ENCODE results near the gene DAPK1.

The DAPK1 gene

DNA sequence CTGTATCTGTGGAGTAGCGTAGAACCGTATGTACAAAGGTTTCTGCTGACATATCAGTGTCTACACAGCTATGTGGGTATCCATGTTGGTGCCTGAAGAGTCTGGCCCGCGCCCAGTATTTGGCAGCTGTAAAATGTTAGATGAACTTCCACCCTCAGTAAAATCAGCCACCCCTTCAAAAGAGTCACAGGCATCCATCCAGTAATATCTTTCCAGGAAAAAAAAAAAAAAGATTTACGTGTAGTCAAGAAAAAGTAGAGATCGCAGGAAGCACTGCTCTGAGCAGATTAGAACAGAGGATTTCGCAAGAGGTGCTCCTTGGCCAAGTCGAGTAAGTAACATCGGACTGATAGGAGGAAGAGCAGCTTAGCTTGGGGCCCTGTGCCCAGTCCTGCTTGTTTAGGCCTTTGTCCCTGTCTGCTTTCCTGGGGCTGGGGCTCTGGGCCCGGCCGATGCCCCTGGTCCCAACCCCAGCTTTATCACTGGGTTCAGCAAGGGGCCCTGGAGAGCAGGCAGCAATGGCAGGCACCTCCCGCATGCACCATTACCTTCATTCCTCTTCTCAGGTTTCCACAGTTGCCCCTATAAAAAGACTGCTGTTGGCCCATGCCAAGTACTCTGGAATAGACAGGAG lies 21.2 kb downstream of the DAPK1 start:
- FAIRE-seq = no peak

DNA sequence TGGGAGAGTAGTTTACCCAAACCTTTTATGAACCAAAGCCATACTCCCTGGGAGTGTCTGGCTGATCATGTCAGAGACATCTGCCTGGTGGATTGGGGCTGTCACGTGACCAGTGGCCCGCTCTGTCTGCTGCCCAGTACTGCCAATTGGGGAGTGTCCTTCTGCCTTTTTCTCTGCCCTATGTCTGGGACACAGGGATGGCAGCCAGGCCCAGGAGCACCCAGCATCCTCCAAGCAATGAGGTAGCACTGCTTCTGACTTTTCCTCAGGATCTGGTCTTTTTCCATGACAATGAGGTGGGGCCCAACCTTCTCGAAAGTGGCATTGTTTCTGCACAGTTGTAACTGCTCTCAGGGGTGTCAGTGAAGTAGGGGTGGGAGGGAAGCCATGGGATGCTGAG lies 21.8 kb downstream of the DAPK1 start:
- FAIRE-seq = no peak

DNA sequence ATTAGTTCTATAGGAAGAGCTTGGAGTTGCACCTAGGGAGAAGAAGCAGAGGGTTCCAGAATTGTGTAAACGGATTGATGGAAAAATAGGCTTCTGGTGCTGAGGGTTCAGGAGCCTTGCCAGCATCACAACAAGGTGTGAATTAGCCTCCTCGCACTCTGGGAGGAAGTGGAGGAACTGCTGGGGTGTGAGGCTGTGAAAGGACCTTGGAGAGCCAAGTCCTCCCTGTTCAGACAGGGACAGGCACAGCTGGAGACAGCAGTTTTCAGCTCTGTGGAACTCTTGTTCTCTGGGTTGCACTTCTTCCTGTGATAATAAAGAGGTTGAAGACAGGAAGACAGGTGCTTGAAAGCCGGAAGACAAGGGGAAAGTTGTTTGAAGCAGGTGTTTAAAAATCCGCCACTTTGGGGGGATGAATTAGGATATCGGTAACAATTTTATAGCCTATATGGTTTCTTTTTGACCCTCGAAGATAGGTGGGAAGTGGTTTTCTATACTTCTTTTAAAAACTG lies 22.6 kb downstream of the DAPK1 start:
- FAIRE-seq = no peak

DNA sequence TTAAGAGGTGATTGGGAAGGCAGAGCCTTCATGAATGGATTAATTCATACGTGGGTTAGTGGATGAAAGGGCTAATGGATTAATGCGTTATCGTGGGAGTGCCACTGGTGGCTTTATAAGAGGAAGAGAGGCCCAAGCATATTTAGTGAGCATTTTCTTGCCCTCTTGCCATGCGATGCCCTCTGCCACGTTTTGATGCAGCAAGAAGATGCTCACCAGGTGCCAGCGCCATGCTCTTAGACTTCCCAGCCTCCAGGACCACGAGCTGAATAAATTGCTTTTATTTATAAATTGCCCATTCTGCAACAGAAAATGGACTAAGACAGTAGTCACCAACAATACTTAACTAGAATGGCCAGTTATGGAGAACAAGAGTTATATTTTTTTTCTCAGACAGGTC lies 24.2 kb downstream of the DAPK1 start:
- FAIRE-seq = no peak

DNA sequence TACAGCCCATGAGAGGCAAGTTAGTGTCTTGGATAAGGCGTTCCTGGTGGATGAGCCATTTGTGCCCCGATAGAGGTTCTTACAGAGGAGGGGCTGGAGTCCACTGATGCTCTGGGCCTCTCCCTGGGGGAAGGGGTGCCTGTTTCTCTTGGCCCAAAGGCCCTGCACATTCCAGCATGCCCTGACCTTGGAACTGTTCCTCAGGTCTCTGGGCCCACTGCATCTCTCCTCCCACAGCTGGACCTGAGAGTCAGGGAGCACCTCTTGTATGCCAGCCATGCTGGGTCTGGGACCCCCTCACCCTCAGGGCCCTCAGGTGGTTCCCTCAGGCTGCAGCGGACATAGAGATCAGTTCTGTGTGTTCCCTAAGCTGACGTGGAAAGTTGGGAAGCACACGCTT lies 26.4 kb downstream of the DAPK1 start:
- FAIRE-seq = no peak

DNA sequence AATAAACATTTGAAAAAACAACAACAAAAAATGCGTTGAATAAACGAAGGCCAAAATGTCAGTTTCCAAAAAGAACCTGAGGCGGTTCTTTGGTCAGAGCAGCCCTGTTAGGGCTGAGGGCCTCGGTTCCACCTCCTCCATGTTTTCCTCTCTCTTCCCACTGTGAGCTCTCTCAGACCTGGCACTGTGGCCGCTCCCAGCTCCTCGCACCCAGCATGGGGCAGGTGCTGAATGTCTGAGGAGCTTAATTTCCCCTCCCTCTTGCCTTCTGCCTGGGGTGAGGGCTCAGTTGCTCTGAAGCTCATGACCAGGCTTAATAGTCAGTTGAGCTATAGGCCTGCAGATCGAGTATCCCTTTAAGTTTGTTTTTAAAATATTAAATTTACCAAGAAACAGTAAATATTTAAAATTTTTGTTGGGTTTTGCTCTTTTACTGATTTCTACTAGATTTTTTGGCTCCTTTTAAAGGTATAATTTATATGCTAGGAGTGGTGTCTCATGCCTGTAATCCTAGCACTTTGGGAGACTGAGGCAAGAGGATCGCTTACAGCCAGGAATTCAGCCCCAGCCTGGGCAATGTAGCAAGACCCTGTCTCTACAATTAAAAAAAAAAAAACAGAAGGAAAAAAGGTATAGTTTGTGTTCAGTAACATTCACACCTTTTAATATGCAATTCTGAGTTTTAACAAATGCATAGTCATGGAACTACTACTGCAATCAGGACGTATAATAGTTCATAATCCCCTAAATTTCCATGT lies 28.1 kb downstream of the DAPK1 start:
- no peak for FAIRE-seq

DNA sequence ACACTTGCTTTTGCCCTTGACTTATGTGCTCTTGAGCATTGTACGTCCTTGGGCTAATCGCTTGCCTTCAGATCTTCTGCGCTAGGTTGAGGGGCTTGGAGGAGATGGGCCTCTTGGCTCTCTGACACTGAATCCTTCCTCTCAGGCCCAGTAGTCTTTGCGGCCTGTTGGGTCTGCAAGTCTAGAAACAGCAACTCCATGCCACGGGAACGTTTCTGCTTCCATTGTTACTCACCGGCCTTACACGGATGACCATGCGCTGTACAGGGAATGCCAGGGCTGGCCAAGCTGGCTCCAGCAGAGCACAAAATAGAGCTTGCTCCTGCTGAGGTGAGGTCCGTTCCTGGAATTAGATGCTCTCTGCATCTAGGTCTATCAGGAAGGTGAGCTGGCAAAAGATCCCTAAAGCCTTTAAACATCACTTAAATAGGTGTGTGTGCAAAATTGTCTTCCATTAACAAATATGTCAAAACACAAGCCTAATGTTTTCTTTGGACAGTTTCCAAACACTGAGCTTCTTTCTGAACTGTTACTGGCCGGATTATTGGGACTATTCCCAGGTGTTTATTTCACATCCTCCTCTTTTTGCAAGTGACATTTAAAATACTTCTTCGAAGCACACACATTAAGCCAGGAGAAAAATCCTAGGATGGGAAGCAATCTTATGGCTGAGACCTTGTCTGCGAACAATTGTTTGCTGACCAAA lies 29.7 kb downstream of the DAPK1 start:
- no peak for FAIRE-seq

DNA sequence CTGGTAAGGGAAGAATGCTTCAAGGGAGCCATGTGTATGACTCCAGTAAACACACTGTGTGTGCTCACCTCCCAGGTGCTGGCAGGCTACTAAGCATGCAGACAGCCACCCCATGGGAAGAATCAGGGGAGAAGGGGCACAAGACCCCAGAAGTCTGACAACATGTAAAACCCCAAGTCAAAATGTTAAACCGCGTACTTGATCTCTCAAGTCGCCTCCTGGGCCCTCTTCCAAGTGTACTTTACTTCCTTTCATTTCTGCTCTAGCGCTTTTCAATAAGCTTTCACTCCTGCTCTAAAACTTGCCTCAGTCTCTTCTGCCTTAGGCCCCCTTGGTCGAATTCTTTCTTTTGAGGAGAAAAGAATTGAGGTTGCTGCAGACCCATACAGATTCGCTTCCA lies 31.3 kb downstream of the DAPK1 start:
- no peak for FAIRE-seq

DNA sequence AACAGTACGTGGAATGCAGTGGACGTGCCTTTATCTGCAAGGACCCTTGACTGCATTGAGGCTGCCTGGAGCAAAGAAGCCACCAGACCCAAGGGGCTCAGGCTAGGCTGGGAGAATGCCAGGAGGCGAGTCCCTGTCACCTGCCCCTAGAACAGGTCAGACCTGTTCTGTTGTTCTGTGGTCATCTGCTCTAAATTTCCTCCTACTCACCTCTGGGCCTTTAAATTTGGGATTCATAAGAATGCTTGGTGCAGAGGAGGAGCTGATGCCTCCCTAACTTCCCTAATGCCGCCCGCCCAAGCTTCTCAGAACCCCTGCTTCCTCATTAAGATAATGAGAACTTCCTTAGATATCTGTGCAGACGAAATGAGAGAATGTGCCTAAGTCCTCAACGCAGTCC lies 32.0 kb downstream of the DAPK1 start:
- no peak for FAIRE-seq

DNA sequence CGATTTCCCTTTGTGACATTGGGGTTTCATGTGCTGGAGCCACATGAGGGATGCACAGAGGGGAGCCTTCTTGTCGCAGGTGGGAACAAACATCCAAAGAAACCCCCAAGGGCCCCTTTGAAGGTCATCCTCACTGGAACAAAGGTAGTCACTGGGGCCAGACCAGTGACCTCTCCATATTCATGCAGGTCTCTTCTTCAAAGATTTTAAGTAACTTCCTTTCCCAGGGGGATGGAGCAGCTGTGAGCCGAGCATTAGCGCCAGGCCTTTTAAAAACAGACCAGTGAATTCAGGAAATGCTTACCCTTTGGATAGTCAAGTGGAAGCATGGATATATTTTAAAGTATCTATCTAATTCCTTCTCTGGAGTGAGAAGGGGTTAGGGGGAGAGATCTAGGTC lies 33.0 kb downstream of the DAPK1 start:
- FAIRE-seq = no peak

DNA sequence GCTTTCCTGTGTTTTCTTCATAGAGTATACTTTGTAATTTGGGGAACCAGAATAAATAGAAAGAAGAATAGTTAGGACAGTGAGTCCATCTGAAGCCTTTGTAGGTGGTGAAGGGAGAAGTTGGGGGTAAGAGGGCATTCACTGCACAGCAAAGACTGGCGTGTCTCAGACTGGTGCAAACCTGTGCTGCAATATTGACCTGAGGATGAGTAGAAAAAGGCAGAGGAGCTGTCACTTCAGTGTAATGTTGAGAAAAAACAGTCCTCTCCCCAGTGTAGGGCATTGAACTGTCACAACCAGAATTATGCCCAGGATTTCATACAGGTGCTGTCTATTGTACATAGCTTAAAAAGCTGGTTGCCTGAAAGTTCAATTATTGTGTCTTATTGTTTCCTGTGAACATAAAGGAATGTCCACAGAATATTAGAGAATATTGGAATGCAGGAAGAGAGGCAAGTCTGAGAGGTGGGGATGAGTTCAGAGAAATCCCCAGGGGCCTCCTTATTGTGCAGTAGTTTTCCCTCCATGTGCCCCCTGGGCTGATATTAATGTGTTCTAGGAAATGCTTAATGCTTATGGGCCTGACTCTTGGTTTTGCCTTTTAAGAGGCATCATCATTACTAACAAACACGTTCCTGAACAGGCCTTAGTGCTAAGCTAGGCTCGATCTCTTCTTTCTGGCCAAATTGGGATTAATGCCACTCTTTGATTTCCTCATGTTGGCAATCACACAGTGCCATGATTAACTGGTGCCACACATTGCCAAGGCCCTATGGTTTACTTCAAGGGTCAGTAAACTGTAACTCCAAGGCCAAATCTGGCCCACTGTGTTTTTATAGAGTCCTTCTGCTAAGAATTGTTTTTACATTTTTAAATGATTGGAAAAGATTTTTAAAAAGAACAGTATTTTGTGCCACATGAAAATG lies 34.0 kb downstream of the DAPK1 start:
- no peak for FAIRE-seq

DNA sequence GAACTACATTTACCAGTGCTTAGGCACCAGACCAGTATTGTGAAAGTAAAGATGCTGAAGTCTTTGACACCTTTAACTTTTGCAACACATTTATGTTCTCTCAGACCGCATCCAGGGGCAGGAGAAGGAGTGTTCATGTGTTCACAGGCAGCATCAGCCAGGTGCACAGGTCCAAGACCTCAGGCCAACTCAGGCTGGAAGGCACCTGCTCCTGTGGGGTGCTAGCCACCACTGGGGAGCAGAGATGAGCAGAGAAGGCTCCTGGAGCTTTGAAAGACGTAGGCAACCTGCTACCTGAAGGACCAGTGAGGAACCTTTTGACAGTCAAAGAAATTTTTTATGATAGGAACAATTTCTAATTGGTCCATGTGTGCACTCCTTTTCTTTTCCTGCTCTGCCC lies 35.6 kb downstream of the DAPK1 start:
- FAIRE-seq = no peak

DNA sequence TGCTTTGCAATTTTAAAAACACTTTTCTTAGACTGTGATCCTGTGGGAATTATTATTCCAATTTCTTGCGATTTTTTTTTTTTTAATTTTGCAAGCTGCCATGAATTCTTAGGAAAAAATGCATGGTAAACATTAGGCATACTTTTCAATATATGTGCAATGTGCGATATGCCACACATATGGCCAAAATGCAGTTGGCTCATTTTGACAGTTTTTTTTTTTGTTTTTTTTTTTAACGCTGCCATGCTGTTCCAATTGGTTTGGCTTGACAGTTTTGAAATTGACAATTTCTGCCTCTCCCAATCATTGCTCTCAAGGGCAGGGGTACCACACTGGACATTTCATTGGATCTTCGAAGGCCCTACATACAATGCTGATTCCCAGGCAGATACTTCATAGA lies 36.4 kb downstream of the DAPK1 start:
- no peak for FAIRE-seq

DNA sequence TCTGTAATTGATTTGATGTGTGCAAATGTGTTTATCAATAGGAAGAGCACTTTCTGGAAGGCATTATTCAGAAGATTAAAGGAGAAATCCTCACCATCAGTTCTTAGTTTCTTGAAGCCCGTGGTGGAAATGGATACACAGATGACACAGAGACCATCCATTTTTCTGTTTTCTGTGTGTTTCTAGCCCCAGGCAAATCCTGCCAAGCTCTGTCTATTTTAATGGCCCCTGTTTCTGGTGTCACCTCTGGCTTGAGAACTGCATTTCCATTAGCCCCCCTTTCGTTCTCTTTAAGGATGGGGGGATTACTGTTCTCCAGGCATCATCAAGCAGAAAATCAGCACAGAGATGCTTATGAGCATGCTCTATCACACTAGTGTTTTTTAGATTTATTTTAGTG lies 37.3 kb downstream of the DAPK1 start:
- FAIRE-seq = no peak

DNA sequence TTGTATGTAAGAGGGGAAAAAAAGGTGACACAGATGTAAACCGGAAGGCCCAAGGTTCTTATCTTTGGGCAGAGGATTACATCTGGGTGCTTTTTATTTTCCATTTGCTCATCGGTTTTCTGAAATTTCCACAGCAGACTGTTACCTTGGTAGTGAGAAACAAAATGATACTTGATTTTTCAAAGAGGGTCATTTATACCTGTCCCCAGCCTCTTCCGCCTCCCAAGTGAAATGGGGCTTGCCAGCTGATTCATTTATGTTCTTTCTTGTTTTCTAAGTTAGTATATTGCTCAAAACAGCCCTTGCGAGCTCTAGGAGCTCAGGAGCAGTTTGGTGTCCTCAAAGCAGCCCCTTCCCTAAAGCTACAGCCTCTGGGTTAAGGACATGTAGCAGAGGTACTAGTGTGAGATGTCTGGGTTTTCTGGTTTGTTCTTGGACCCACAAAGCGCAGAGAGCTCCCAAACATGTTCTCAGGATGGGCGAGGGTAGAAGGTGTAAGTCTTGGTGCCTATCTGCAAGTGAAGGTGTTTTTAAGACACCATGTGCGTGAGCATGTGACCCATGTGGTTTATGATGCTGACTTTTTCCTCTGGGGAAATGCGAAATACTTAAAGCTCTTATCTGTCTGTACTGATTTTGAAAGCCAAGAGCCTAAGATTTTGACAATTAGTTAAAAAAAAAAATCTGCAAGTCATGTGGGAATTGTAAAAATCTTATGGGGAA lies 38.3 kb downstream of the DAPK1 start:
- FAIRE-seq = no peak

DNA sequence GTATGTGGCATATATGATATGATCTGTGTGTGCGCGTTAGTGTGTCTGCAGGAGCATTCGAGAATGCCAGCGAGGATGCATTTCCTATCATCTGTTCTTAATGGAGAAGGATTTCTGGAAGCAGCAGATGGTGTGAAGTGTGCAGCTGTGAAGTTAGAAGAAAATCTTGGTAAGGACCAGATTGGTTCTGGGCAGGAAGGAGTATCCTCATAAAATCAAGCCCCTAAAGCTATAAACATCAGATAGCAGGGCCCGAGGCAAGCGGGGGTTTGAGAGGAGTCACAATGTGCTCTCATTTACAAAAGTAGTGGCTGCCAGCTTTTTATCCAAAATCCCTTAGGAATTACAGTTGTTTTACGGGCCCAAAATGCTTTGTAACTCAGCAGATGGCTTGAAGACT lies 40.0 kb downstream of the DAPK1 start:
- no peak for FAIRE-seq

DNA sequence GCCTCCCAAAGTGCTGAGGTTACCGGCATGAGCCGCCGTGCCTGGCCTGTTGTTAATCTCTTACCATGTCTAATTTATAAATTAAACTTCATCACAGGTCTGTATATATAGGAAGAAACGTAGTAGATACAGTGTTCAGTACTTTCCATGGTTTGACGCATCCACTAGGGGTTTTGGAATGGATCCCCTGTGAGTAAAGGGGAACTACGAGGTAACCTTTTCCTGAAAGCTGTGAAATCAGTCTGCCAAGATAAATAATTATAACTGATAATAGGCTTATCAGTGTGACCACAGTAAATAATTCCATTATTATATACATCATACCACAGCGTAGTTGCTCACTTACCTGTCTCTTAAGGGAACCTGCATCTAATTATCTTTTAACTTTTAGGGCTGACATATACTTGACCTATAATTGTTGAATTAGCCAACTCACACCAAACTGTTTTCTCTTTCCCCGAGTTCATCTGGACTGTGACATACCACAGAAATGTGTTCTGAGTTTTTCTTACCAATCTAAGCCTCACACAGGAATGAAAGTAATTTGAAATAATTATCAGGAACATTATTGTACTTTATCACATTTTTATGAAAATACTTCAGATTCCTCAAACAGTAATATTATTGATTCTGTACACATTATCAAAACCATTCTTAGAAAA lies 42.9 kb downstream of the DAPK1 start:
- no peak for FAIRE-seq

DNA sequence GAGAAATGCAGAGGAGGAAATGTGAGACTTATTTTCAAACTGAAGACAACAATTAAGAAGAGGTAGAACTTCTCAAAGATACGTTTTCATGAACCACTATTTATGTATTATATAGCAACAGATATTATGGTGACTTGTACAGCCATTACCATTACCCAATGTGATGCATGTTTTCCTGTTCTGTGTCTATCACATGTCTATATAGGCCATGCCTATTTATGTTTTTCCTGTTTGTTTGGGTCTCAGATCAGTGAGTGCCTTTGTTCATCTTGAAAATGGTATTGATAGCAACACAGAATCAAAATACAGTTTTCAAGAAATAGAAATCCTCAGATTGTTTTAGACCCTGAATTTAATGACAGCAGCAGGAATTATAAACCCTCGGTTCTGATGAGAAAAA lies 44.0 kb downstream of the DAPK1 start:
- no peak for FAIRE-seq

DNA sequence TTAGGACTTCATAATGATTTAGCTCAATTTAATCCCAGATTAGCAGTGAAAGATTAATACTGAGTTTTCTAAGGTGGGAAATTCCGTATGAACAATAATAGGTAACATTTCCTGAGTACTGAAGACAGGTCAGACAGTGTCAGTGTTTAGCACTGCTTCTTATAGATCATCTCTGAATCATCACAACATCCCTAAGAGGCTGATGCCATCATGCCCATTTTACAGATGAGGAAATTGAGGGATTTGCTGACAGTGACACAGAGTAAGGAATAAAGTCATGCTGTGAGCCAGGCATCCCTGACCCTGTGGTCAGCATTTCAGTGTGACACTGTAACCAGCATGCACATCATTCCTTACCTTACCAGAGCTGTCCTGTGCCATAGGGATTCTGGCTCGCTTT lies 44.5 kb downstream of the DAPK1 start:
- FAIRE-seq = no peak

DNA sequence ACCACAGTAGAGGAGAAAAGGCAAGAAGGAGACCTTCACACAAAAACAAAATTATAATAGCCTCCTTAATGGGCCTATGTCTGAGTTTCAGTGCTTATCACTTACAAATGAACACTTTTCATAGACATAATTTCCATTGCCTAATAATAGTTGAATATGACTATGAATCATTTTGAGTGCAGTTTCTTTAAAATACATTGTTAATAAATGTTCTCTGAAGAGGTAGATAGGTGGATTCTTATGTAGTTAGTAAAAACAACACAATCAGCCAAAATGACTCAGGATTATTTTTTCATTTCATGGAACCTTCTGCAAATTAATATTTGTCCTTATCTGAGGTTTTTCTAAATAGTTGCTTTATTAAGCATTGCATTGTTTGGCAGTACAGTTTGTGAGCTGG lies 45.6 kb downstream of the DAPK1 start:
- FAIRE-seq = no peak

DNA sequence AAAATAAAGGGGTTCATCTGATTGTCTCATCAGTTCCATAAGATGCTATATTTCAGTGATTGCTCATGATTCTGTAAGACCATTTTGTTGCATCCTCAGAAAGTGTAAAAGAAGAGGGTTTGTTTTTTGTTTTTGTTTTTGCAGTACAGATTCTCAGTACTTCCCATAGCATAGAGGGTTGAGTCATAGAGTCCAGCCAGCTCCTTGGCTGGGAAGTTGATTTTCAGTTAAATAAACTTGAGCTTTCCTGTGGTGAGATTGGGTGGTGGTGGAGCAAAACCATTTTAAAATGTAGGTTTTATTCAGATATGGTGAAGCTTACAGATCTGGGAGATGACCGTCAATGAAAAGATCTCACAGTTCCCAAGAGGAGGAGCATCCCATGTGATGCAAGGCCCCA lies 48.2 kb downstream of the DAPK1 start:
- no peak for FAIRE-seq

DNA sequence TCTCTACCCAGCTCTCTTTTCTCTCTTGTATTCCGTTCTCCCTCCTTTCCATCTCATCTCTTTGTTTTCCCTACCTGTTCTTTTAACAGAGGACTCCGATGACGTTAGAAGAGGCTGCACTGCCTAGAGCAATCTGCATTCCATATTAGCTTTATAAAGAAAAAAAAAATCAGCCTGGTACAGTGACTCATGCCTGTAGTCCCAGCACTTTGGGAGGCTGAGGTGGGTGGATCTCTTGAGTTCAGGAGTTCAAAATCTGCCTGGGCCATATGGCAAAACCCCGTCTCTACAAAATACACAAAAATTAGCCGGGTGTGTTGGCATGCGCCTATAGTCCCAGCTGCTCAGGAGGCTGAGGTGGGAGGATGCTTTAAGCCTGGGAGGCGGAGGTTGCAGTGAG lies 49.0 kb downstream of the DAPK1 start:
- FAIRE-seq = no peak

Measured in G401.6 (cell line).